BLaER1 treated with 17β-estradiol and CSF1 and Interleukin-3, amounts not matched to agents 10 nM and 100 nM (cell line): ENCODE results near the gene SMARCB1.

Experiments
- H3K27ac ChIP-seq, 11 experiments: shearing (Covaris generic); formaldehyde crosslinking; 2 replicates each; pipeline ENCODE4 v1.8.1; 2022
- H3K27me3 ChIP-seq, 11 experiments: shearing (Covaris generic); formaldehyde crosslinking; 2 replicates each; pipeline ENCODE4 v1.8.1; 2022
- H3K36me3 ChIP-seq, 11 experiments: shearing (Covaris generic); formaldehyde crosslinking; 2 replicates each; pipeline ENCODE4 v1.8.1; 2022
- H3K4me1 ChIP-seq, 10 experiments: shearing (Covaris generic); formaldehyde crosslinking; 2 replicates each; pipeline ENCODE4 v1.8.1; 2022
- H3K4me2 ChIP-seq, 11 experiments: shearing (Covaris generic); formaldehyde crosslinking; 2 replicates each; pipeline ENCODE4 v1.8.1; 2022
- H3K4me3 ChIP-seq, 10 experiments: shearing (Covaris generic); formaldehyde crosslinking; 2 replicates each; pipeline ENCODE4 v1.8.1; 2022
- H3K9ac ChIP-seq, 11 experiments: shearing (Covaris generic); formaldehyde crosslinking; 2 replicates each; pipeline ENCODE4 v1.8.1; 2022
- H3K9me3 ChIP-seq, 11 experiments: shearing (Covaris generic); formaldehyde crosslinking; replicated peaks in 1 of 11; 2 replicates each; pipeline ENCODE4 v1.8.1; 2022
- H4K20me1 ChIP-seq, 11 experiments: shearing (Covaris generic); formaldehyde crosslinking; 2 replicates each; pipeline ENCODE4 v1.8.1; 2022
- Cebpa-rat ChIP-seq, 11 experiments: shearing (Covaris generic); IDR thresholded peaks; 2 replicates each; pipeline ENCODE4 v1.8.1; 2022

The SMARCB1 gene

GRCh38 chr22:23846081-23846469 lies 59.3 kb downstream of the SMARCB1 start:
- Histone ChIP-seq H3K36me3 (no peaks in the 10 kb centered on the region), H3K9ac (peak overlapping the region in 10 of 11 experiments; percentile 19 to 77 (median 64); a peak in 17 of 22 replicates), H3K9me3 (no peaks in the 10 kb centered on the region), H3K4me2 (peak overlapping the region; percentile 63 to 96 (median 87)), H3K27me3 (no peaks in the 10 kb centered on the region), H3K27ac (peak overlapping the region in 10 of 11 experiments; percentile 11 to 90 (median 80); a peak in 19 of 22 replicates), H4K20me1 (peaks cover 0 to 8% (median 0%) of the 10 kb centered on the region in 11 experiments; a peak in 1 of 22 replicates), H3K4me1 (peaks cover 58 to 100% (median 97%) of the 10 kb centered on the region in 10 experiments), H3K4me3 (no peak overlapping the region)
- TF ChIP-seq Cebpa-rat (IDR thresholded peaks at IDR 0.05) = no peak

DNA sequence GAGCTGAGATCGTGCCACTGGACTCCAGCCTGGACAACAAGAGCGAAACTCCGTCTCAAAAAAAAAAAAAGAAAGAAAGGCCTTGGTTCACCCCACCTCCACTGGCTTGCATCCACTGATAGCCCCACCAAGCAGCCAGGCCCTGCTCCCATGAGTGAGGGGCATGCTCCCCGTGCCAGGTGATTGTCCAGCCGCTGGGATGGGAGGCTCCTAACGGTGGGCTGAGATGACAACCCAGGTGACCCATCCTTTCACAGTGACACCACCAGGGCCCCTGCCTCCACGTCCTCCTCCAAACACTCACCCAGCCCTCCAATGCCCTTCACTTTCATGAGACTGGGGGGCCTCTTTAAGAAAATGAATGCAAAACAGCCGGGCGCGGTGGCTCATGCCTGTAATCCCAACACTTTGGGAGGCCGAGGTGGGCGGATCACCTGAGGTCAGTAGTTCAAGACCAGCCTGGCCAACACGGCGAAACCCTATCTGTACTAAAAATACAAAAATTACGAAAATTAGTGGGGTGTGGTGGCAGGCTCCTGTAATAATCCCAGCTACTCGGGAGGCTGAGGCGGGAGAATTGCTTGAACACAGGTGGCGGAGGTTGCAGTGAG lies 60.6 kb downstream of the SMARCB1 start:
- H3K4me1 ChIP-seq = peaks cover 59 to 92% (median 91%) of the 10 kb centered on the region in 10 experiments
- TF ChIP-seq Cebpa-rat (IDR thresholded peaks at IDR 0.05) = no peak
- no peak overlapping the region for H3K4me3 ChIP-seq
- no peaks in the 10 kb centered on the region for H3K9me3 ChIP-seq
- H3K36me3 ChIP-seq = no peaks in the 10 kb centered on the region
- H3K27me3 ChIP-seq = no peaks in the 10 kb centered on the region
- peaks cover 0 to 8% (median 0%) of the 10 kb centered on the region in 11 experiments; a peak in 1 of 22 replicates for H4K20me1 ChIP-seq
- H3K9ac ChIP-seq = peak overlapping the region in 7 of 11 experiments; percentile 8 to 77 (median 67); a peak in 13 of 22 replicates
- H3K4me2 ChIP-seq = peak overlapping the region; percentile 63 to 96 (median 87)
- peak overlapping the region in 9 of 11 experiments; percentile 55 to 90 (median 80); a peak in 16 of 22 replicates for H3K27ac ChIP-seq

GRCh38 chr22:23847991-23848864 lies 61.5 kb downstream of the SMARCB1 start:
- Histone ChIP-seq H3K27ac (peak overlapping the region in 8 of 11 experiments; percentile 45 to 90 (median 81); a peak in 15 of 22 replicates), H3K4me3 (no peak overlapping the region), H3K9me3 (no peaks in the 10 kb centered on the region), H3K9ac (peak overlapping the region in 9 of 11 experiments; percentile 2 to 77 (median 54); a peak in 14 of 22 replicates), H3K27me3 (no peaks in the 10 kb centered on the region), H3K4me1 (peaks cover 60 to 84% (median 83%) of the 10 kb centered on the region in 10 experiments), H3K4me2 (peak overlapping the region; percentile 74 to 96 (median 88); a peak in 21 of 22 replicates), H4K20me1 (peaks cover 0 to 8% (median 0%) of the 10 kb centered on the region in 11 experiments; a peak in 1 of 22 replicates), H3K36me3 (no peaks in the 10 kb centered on the region)
- TF ChIP-seq Cebpa-rat (IDR thresholded peaks at IDR 0.05) = no peak

DNA sequence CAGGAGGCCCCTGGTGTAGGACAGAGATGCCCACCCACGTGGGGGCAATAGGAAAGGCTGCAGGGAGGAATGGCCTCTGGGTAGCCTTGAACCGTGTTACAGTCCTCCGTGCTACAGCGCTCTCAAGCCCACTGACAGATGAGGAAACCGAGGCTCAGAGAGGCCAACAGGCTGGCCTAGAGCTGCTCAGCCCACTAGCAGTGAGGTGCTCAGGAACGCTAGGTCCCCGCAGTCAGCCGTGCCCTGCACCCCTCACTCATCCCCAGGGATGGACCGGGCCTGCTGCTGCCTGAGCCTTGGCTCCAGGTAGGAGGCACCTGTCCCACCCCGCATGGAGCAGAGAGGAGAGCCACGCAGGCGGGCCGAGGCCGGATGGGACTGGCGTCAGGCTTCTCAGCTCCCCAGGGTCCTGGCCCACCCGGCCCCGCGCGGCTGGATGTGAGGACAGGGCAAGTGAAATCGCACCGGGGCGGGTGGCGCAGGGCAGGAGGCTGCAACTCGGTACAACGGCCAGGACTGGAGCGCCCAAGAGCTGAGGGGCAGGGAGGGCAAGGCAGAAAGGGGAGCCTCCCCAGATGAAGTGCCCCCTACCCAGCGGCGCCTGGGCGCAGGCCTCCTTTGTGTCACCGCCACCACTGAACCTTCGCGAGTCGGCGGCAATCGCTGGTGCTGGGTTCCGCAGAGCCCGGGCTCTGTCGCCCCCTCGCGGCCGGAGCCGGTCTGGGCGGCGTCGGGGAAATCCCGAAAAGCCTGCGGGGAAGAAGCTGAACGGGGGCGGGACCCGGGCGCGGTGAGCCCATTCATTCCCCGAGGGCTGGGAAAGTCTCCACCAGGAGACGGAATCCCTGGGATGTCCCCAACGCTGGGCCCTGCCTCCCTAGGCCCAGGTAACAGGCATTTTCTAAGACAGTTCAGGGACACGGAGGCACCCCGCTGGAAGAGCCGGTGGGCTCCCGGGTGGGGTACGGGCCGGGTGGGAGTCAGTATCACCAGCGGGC lies 62.5 kb downstream of the SMARCB1 start:
- Histone ChIP-seq H3K27me3 (no peaks in the 10 kb centered on the region), H3K4me3 (peak overlapping the region in 8 of 10 experiments; percentile 19 to 64 (median 45); a peak in 12 of 20 replicates), H3K27ac (peak overlapping the region in 8 of 11 experiments; percentile 45 to 90 (median 81); a peak in 16 of 22 replicates), H3K9me3 (no peaks in the 10 kb centered on the region), H3K4me1 (peaks cover 60 to 73% (median 72%) of the 10 kb centered on the region in 10 experiments), H3K9ac (peak overlapping the region in 10 of 11 experiments; percentile 35 to 77 (median 59); a peak in 18 of 22 replicates), H3K4me2 (peak overlapping the region; percentile 74 to 96 (median 88)), H3K36me3 (no peaks in the 10 kb centered on the region), H4K20me1 (peaks cover 0 to 8% (median 0%) of the 10 kb centered on the region in 11 experiments; a peak in 1 of 22 replicates)
- TF ChIP-seq Cebpa-rat (IDR thresholded peaks at IDR 0.05) = no peak

DNA sequence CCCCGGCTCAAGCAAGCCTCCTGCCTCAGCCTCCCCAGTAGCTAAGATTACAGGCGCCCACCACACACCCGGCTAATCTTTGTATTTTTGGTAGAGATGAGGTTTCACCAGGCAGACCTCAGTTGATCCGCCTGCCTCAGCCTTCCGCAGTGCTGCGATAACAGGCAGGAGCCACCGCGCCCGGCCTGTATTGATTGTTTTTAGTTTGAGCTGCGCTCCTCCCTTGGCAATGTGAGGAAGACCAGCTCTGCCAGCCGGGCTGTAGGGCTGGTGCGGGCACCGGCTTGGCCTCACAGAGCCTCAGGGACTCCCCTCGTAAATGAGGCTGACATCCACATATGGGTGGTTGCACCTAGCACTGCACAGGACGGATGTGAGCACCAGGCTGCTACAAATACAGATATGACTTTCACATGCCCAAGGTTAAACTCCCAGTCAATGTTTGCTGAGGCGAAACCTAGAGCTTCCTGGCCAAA lies 63.4 kb downstream of the SMARCB1 start:
- no peaks in the 10 kb centered on the region for H3K27me3 ChIP-seq
- no peaks in the 10 kb centered on the region for H3K36me3 ChIP-seq
- no peak overlapping the region for H3K27ac ChIP-seq
- H4K20me1 ChIP-seq = peaks cover 0 to 8% (median 0%) of the 10 kb centered on the region in 11 experiments; a peak in 1 of 22 replicates
- H3K9ac ChIP-seq = peak overlapping the region in 4 of 11 experiments; percentile 33 to 67 (median 50); a peak in 5 of 22 replicates
- no peak for TF ChIP-seq Cebpa-rat (IDR thresholded peaks at IDR 0.05)
- H3K9me3 ChIP-seq = no peaks in the 10 kb centered on the region
- peak overlapping the region; percentile 74 to 96 (median 88); a peak in 21 of 22 replicates for H3K4me2 ChIP-seq
- no peak overlapping the region; a peak in 1 of 20 replicates for H3K4me3 ChIP-seq
- H3K4me1 ChIP-seq = peaks cover 51 to 64% (median 63%) of the 10 kb centered on the region in 10 experiments

GRCh38 chr22:23856721-23857605 lies 70.2 kb downstream of the SMARCB1 start:
- peak overlapping the region; percentile 60 to 83 (median 70) for H3K4me3 ChIP-seq
- peak overlapping the region; percentile 85 to 100 (median 97) for H3K4me2 ChIP-seq
- no peaks in the 10 kb centered on the region for H4K20me1 ChIP-seq
- peaks cover 24 to 34% (median 27%) of the 10 kb centered on the region in 10 experiments for H3K4me1 ChIP-seq
- H3K36me3 ChIP-seq = no peaks in the 10 kb centered on the region
- peak overlapping the region; percentile 75 to 89 (median 84) for H3K9ac ChIP-seq
- H3K27me3 ChIP-seq = no peaks in the 10 kb centered on the region
- no peak for TF ChIP-seq Cebpa-rat (IDR thresholded peaks at IDR 0.05)
- no peaks in the 10 kb centered on the region for H3K9me3 ChIP-seq
- H3K27ac ChIP-seq = peak overlapping the region; percentile 53 to 89 (median 84); a peak in 21 of 22 replicates
